GM12878 (cell line): ENCODE measurements around the gene EDN3. TPM values are rescaled to one million over a fixed set of nuclear protein-coding genes. Genes with fewer than 3 reads are reported as not detected.

Experiments
- ATAC-seq: fragments of 200-7000 bp; cut with Tn5 transposase; 3 replicates; pipeline ENCODE4 v1.9.1; 2020; ENCODE audit warnings: mild to moderate bottlenecking, moderate library complexity
- BruUV-seq: library from RNA; stranded (reverse); fragments of 400-500 nt; replicated peaks from 2 replicates; lab custom pipeline; 2021; lab: Mats Ljungman, UMichigan
- CTCF ChIA-PET: fragments of 300-600 bp; sonication (Branson Sonifier 250); formaldehyde crosslinking; extraction: SDS; loops from one replicate; lab custom pipeline; 2021; ENCODE audit warnings: inconsistent platforms; lab: Yijun Ruan, JAX
- POLR2A ChIA-PET: fragments of 350-600 bp; formaldehyde crosslinking; extraction: SDS; loops from one replicate; lab custom pipeline; 2021; ENCODE audit warnings: inconsistent platforms; lab: Charles Lee
- RAD21 ChIA-PET: fragments of 300-600 bp; sonication (Branson Sonifier 250); formaldehyde crosslinking; loops from one replicate; lab custom pipeline; 2023; ENCODE audit warnings: antibody characterized with exemption; ENCODE audit not compliant: unreplicated experiment; lab: Charles Lee
- SMC1A ChIA-PET: fragments of 300-600 bp; sonication (Branson Sonifier 250); formaldehyde crosslinking; loops from one replicate; lab custom pipeline; 2023; ENCODE audit not compliant: unreplicated experiment, uncharacterized antibody; lab: Charles Lee
- DNase-seq: peaks from one replicate; pipeline ENCODE4 v3.0.0-alpha.2; 2011; ENCODE audit warnings: low read depth, low spot score
- FAIRE-seq: peaks from 3 replicates; lab custom pipeline; 2011; peaks lifted over from hg19 to GRCh38; lab: Jason Lieb, UNC
- H2AFZ ChIP-seq: 2 replicates; pipeline ENCODE4 v1.6.0; 2011; ENCODE audit warnings: low read depth, low read length, control low read depth; ENCODE audit not compliant: control insufficient read depth
- H3K27ac ChIP-seq: 2 replicates; pipeline ENCODE4 v1.5.1; 2011; ENCODE audit warnings: control low read depth; ENCODE audit not compliant: control insufficient read depth, insufficient read depth
- H3K27me3 ChIP-seq, 2 experiments: replicated peaks in 1 of 2; 2 replicates each; pipeline versions ENCODE4 v1.6.0 to v1.6.1; 2011; ENCODE audit warnings: low read length in 1 of 2; ENCODE audit not compliant: control insufficient read depth in 2 of 2, insufficient read depth in 2 of 2
- H3K36me3 ChIP-seq, 2 experiments: 2 replicates each; pipeline ENCODE4 v1.5.1; 2011; ENCODE audit warnings: low read length in 1 of 2; ENCODE audit not compliant: control insufficient read depth in 2 of 2, insufficient read depth in 2 of 2
- H3K4me1 ChIP-seq: 2 replicates; pipeline ENCODE4 v1.6.1; 2011; ENCODE audit warnings: mild to moderate bottlenecking, low read length, moderate library complexity, mixed read lengths; ENCODE audit not compliant: control insufficient read depth, insufficient read depth
- H3K4me2 ChIP-seq: 2 replicates; pipeline ENCODE4 v1.6.0; 2011; ENCODE audit warnings: control low read depth; ENCODE audit not compliant: control insufficient read depth, insufficient read depth
- H3K4me3 ChIP-seq: fragments of 200-600 bp; sonication (generic); 2 replicates; pipeline ENCODE4 v1.5.1; 2016
- H3K79me2 ChIP-seq: 2 replicates; pipeline ENCODE4 v1.6.0; 2011; ENCODE audit warnings: low read length; ENCODE audit not compliant: control insufficient read depth, insufficient read depth
- H3K9ac ChIP-seq: 2 replicates; pipeline ENCODE4 v1.8.0; 2011; ENCODE audit warnings: low read length, control low read depth, mixed read lengths; ENCODE audit not compliant: control insufficient read depth, insufficient read depth
- H3K9me3 ChIP-seq: replicated peaks from 3 replicates; pipeline ENCODE4 v1.5.1; 2011; ENCODE audit warnings: mild to moderate bottlenecking, low read length; ENCODE audit not compliant: control insufficient read depth, insufficient read depth
- H4K20me1 ChIP-seq: 2 replicates; pipeline ENCODE4 v1.6.0; 2011; ENCODE audit not compliant: control insufficient read depth, insufficient read depth
- BHLHE40 ChIP-seq, 2 experiments: fragments of 450-650 bp in 1 of 2; IDR thresholded peaks; 2 replicates each; pipeline ENCODE4 v1.6.1; 2011 to 2017; ENCODE audit warnings: low read depth in 2 of 2, borderline replicate concordance in 1 of 2, improper control_type of control experiment in 1 of 2, low read length in 1 of 2, mild to moderate bottlenecking in 1 of 2
- CREB1 ChIP-seq: IDR thresholded peaks from 2 replicates; pipeline ENCODE4 v1.6.1; 2012; ENCODE audit warnings: low read depth, mild to moderate bottlenecking, inconsistent platforms
- E2F8 ChIP-seq: fragments of 450-650 bp; IDR thresholded peaks from 2 replicates; pipeline ENCODE4 v1.6.1; 2018; ENCODE audit warnings: mild to moderate bottlenecking, low read depth, moderate library complexity; ENCODE audit not compliant: partially characterized antibody
- FOS ChIP-seq: IDR thresholded peaks from 3 replicates; pipeline ENCODE4 v1.6.1; 2011; ENCODE audit warnings: borderline replicate concordance; ENCODE audit not compliant: insufficient read length; ENCODE audit errors: extremely low read depth
- LARP7 ChIP-seq: fragments of 450-650 bp; IDR thresholded peaks from 2 replicates; pipeline ENCODE4 v1.6.1; 2017; ENCODE audit warnings: mild to moderate bottlenecking
- NFYA ChIP-seq: IDR thresholded peaks from 2 replicates; pipeline ENCODE4 v1.6.1; 2011; ENCODE audit warnings: low read depth, mild to moderate bottlenecking, low read length, improper control_type of control experiment, borderline replicate concordance
- RCOR1 ChIP-seq: conservative IDR thresholded peaks from 2 replicates; pipeline ENCODE4 v1.6.1; 2012; ENCODE audit warnings: low read depth, low read length, improper control_type of control experiment
- STAT3 ChIP-seq: IDR thresholded peaks from 2 replicates; pipeline ENCODE4 v1.6.1; 2011; ENCODE audit warnings: low read depth, low read length, improper control_type of control experiment
- USF2 ChIP-seq: IDR thresholded peaks from 2 replicates; pipeline ENCODE4 v1.6.1; 2011; ENCODE audit warnings: low read depth, low read length, improper control_type of control experiment, borderline replicate concordance
- WGBS: methylation state at CpG from one replicate; pipeline ENCODE4 v1.1.6; 2016; ENCODE audit warnings: low lambda C conversion rate; ENCODE audit not compliant: insufficient replicate concordance, insufficient coverage; ENCODE audit errors: missing lambda C conversion rate; 5-methylcytosine and 5-hydroxymethylcytosine counted together
- in situ Hi-C: fragments of 300-500 bp; cut with MboI; formaldehyde crosslinking; loops from 9 replicates; pipeline ENCODE4 v1.14.3; 2018; ENCODE audit warnings: mixed read lengths
- intact Hi-C: fragments of 100-400 bp; cut with micrococcal nuclease; formaldehyde crosslinking; loops from one replicate; pipeline ENCODE4 v1.14.2; 2022; ENCODE audit not compliant: unreplicated experiment
- polyA plus RNA-seq, 11 experiments: library from polyadenylated mRNA; depleted of rRNA in 4 of 11; unstranded in 6 of 11; stranded (reverse) in 5 of 11; fragments of >200 nt; fragmentation: Nextera tagmentation in 4 of 11; fragmentation: Illumina TruSeq in 1 of 11; extraction: Ambion mirVana in 4 of 11; extraction: Trizol in 1 of 11; gene quantifications; 1 replicate in 1 of 11; 2 replicates in 10 of 11; pipeline versions ENCODE4 v1.2.1 to v1.2.3, GENCODE V29; 2011 to 2016; ENCODE audit warnings: inconsistent platforms in 2 of 11, missing spikeins in 2 of 11, low read depth in 1 of 11
- total RNA-seq, 4 experiments: library from RNA; depleted of rRNA in 3 of 4; stranded (reverse); fragments of >200 nt in 3 of 4; fragmentation: Illumina TruSeq in 1 of 4; extraction: Trizol in 1 of 4; gene quantifications; 2 replicates each; pipeline versions ENCODE4 v1.2.1 to v1.2.3, GENCODE V29; 2013 to 2021

EDN3 gene
- total and polyA plus RNA-seq, 10 of the 15 experiments (the other 5 are each of a cell fraction or from before 2014, with no cell fraction given) = not detected

GRCh38 chr20:59364611-59365010, 64.2 kb downstream of the EDN3 start:
- no peak for FAIRE-seq
- CTCF ChIA-PET = no interaction called here
- in situ Hi-C loops = no loop called here

GRCh38 chr20:59365611-59366285, 65.3 kb downstream of the EDN3 start:
- WGBS = 51% methylated on average over 24 of the region's 24 CpGs
- Histone ChIP-seq H3K27me3 (peaks cover 0 to 2% of the 10 kb centered on the region in 2 experiments; a peak in 1 of 4 replicates), H3K9ac (no peak overlapping the region), H4K20me1 (no peaks in the 10 kb centered on the region), H3K36me3 (no peaks in the 10 kb centered on the region), H3K4me2 (no peak overlapping the region), H2AFZ (no peak overlapping the region), H3K79me2 (no peaks in the 10 kb centered on the region), H3K4me3 (no peak overlapping the region), H3K4me1 (no peaks in the 10 kb centered on the region), H3K27ac (no peak overlapping the region), H3K9me3 (no peaks in the 10 kb centered on the region)
- TF ChIP-seq FOS (no peak), E2F8 (no peak)
- ChIA-PET POLR2A (no interaction called here), CTCF (no interaction called here), RAD21 (no interaction called here), SMC1A (no interaction called here)
- no TSS peak for BruUV-seq
- in situ Hi-C loops = no loop called here
- FAIRE-seq = no peak
- intact Hi-C loops = no loop called here
- no peak for ATAC-seq
- DNase-seq = no peak

More at GRCh38 chr20:59364611-59365010, 64.2 kb downstream of the EDN3 start:
- Histone ChIP-seq H3K9me3 (no peaks in the 10 kb centered on the region), H3K4me3 (no peak overlapping the region), H3K4me2 (no peak overlapping the region), H3K27ac (no peak overlapping the region), H3K79me2 (no peaks in the 10 kb centered on the region), H3K9ac (no peak overlapping the region), H3K36me3 (no peaks in the 10 kb centered on the region), H3K27me3 (peaks cover 0 to 2% of the 10 kb centered on the region in 2 experiments; a peak in 1 of 4 replicates), H3K4me1 (no peaks in the 10 kb centered on the region), H4K20me1 (no peaks in the 10 kb centered on the region), H2AFZ (no peak overlapping the region)
- TF ChIP-seq STAT3 (no peak), BHLHE40 (IDR thresholded peaks at IDR 0.05; ENCODE audit: borderline replicate concordance in 1 of 2, low read depth in 2 of 2, low read length in 1 of 2) (0 out of 4 replicates have a peak, but pooled peaks of 1 of the 2 experiments have one; percentile 9), NFYA (no peak), USF2 (no peak), RCOR1 (no peak), LARP7 (no peak), CREB1 (no peak)
- RAD21 ChIA-PET = no interaction called here
- ATAC-seq (no peak), DNase-seq (no peak)
- intact Hi-C loops = no loop called here
- WGBS = 28% methylated on average over 6 of the region's 6 CpGs
- POLR2A ChIA-PET = no interaction called here
- SMC1A ChIA-PET = no interaction called here
- no TSS peak for BruUV-seq
